Right kidney (tissue), 1 donor: ENCODE results near the gene PPP1R7.

ENCODE experiments used
- DNase-seq: peaks from one replicate; pipeline ENCODE4 v3.0.0-alpha.2; 2016

Gene PPP1R7

GRCh38 chr2:241159116-241159515, 8.8 kb downstream of the PPP1R7 start:
- no peak for DNase-seq

- no peak for DNase-seq
Observed at GRCh38 chr2:241160318-241160717, 10.1 kb downstream of the PPP1R7 start.

DNA sequence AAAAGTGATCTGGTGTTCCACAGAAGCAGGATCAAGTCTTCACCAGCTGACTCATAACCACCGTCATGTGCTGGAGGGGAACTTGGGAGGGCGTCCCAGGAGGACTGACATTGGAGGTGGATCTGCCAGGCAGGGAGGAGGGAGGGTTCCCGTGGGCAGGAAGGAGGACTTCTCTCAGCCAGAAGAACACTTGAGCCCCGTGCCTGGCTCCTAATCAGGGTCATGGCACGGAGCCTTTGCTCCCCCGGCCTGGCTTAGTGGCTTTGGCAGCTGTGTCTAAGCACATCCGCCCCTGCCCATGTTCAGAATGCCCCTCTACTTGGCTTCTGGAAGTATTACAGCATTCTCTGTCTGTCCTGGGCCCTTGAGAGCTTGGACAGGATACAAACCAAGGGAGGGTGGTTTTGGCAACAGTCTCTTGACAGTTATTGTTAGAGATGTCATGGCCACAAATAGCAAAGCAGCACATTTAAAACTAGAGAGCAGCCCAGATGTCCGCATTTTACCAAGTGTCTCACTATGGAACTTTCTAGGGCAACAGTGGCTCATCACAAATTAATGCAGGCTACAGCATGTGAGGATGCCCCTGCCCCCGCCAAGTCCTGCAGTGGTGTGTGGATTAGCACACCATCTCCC, 11.5 kb downstream of the PPP1R7 start:
- DNase-seq: no peak

DNA sequence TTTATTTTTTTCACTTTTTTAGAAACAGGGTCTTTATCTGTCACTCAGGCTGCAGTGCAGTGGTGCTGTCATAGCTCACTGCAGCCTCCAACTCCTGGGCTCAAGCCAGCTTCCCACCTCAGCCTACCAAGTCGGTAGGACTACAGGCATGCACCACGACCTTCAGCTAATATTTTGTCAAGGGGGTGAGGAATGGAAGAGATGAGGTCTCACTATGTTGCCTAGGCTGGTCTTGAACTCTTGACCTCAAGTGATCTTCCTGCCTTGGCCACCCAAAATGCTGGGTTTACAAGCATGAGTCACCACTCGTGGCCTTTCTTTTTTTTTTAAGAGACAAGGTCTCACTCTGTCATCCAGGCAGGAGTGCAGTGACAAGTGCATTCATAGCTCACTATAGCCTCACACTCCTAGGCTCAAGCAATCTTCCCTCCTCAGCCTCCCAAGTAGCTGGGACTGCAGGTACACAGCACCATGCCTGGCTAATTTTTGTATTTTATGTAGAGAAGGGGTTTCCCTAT, 13.4 kb downstream of the PPP1R7 start:
- no peak for DNase-seq

DNA sequence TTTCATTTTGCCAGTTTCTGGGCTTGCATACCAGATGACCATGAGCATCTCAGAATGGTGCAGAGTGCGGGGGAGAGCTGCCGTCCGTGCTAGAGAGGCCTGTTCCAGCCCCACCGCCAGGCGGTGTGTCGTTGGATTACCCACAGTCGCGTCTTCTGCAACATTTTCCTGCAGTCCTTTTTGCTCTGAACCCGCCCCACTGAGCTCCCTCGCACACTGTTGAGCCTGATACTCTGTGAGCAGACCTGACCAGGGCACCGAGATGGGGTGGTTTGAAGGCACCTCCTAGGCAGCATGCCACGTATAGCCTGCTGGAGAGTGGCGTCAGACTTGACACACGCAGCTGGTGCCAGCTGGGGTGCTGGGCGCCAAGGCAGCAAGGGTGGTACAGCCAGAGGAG, 18.1 kb downstream of the PPP1R7 start:
- DNase-seq: no peak

DNA sequence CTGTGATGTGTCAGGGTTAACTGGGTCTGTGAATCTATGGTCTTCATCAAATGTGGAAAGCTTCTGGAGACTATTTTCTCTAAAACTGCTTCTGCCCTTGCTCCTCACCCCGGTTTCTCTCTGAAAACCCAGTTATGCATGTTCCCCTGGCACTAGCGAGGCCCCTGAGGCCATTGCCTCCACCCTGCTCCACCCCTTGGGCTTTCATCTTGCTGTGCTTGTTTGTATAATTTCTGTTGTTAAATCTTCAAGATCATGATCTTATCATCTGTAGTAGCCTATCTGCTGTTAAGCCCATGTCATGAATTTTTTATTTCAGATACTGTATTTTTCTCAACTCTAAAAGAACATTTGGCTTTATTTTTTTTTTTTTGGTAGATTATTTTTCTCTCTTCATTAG, 23.3 kb downstream of the PPP1R7 start:
- DNase-seq: no peak

DNA sequence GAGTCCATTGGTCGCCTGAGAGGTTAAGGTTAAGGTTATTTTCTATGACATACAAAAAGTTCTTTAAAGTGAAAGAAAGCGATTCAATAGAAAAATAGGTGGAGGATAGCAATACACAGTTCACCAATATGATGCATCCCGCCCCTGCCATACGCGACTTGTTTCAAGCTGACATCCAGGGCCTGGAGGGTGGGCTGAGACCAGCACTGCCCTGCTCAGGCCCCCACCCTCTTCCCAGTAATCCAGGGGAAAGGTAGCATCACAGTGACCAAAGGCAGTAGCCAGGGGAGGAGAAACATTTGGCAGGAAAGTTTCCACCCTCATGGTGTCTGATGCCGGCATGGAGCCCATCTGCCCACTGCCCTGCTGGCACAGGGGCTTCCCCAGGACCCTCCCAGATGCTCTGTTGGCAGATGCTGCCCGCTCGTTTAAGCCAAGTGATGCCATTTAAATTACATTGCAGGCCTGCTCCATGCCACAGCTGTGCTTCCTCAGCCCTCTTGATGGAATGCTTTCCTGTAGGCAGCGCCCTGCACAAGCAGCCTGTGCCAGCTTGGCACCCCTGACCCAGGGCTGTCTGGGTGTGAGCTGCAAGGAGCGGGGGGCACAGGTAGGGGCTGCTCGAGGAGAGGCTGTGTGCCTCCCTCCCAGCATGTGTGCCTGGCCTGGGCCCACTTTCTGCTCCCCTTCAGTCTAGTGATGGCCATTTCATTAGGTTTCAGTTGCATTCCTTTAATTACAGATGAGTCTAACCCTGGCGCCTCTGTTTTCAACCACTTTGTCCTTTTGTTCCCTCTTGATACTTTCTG, 27.5 kb downstream of the PPP1R7 start:
- DNase-seq: no peak

GRCh38 chr2:241178961-241179360, 28.7 kb downstream of the PPP1R7 start:
- no peak for DNase-seq

DNA sequence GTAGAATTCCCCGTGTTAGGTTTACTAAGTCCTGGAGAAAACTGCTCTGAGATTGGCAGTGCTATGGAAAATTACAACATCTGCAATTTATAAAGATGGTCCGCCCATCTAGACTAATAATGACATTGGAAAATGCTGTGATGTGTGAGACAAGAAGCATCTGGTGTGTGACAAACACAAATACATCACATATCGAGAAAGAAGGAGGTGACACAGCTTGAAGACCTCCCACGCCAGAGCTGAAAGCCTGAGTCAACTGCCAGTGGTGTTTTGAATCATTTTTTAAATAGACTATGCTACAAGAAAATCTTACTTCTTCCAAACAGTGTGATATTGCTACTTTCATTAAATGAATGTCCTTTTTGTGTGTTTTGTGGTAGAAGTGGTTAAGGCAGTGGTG, 29.6 kb downstream of the PPP1R7 start:
- no peak for DNase-seq

GRCh38 chr2:241180495-241180894, 30.2 kb downstream of the PPP1R7 start:
- no peak for DNase-seq

DNA sequence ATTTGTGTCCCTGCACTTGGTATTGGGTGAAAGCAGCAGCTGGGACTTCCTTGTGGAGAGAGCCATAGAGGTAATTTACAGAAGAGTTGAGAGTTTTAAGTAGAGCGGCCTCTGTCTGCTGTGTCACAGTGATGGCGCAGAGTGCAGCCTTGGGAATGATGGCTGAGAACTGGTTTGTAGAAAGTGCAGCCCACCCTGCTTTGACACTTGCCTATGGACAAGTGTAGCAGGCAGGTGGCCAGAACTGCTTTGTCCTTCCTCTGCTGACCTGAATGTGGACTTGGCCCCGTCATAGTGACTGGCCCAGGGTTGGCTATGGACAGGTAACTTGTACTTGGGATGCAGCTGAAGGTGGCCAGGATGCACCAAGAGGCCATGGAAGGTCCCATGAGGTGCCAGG, 31.9 kb downstream of the PPP1R7 start:
- no peak for DNase-seq

GRCh38 chr2:241182531-241183133, 32.4 kb downstream of the PPP1R7 start:
- DNase-seq: no peak

GRCh38 chr2:241183221-241183620, 33.0 kb downstream of the PPP1R7 start:
- no peak for DNase-seq

- no peak for DNase-seq
Observed at GRCh38 chr2:241184901-241185300, 34.6 kb downstream of the PPP1R7 start.

DNA sequence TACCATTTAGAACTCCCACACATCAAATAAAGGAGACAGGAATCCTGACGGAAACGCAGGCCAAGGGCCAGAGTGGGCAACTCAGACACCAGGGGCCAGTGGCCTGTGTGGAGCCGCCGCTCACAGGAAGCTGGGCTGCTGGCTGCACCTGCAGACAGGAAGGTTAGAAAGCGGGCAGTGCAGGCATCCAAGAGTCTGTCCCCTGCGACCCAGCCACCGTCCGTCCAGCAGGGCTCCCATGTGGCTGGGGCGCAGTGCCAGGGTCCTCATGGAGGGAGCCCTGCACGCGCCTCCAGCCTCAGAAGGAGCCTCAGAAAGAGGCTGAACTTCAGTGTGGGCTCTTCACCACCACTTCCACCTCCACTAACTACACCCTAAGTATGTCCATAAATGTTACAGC, 35.7 kb downstream of the PPP1R7 start:
- no peak for DNase-seq

GRCh38 chr2:241187101-241187917, 37.0 kb downstream of the PPP1R7 start:
- no peak for DNase-seq

DNA sequence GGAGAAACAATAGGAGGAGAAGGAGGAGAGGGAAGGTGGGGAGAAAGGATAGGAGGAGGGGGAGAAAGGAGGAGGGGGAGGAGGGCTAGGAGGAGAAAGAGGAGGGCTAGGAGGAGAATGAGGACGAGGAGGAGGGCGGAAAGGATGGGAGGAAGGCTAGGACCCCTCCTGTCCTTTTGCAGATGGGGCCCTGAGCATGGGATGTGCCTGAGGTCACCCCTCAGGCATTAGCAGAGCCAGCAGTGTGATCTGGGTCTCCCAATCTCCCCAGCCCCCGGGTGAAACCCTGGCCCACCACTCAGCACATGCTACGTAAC, 37.6 kb downstream of the PPP1R7 start:
- DNase-seq: no peak

DNA sequence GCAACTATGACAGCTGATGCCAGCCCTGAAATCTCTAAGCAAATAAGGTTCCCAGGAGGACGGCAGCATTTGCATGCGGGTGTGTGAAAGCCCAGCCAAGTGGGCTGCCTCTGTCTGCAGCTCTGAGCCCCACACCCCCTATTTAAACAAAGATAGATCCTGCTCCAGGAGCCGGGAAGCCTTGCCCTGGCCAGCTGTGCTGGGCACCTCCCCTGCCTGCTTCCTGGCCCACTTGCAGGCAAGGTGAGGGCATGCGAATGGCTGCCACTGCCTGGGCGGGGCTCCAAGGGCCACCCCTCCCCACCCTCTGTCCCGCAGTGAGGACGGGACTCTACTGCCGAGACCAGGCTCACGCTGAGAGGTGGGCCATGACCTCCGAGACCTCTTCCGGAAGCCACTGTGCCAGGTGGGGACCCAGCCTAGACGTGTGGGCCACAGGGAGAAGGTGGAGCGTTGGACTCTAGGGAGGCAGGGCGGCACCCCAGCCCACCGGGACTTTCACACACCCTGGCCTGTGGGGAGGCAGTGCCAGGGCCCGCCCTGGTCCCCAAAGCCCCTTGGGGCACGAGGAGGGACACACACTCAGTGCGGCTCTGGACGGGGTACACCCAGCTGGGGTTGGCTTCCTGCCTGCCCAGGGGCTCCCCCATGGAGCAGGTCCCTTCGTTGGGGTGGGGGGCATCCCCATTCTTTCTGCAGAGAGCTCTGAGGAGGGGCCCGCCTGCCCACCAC, 38.3 kb downstream of the PPP1R7 start, which contains the start of gene ANO7:
ANO7 (plus strand) TSS at position 317 of the 732 bp plus-strand sequence. CDS start 1,387 bp downstream, outside the sequence.
- no peak for DNase-seq

GRCh38 chr2:241189093-241189855, 39.0 kb downstream of the PPP1R7 start:
- no peak for DNase-seq

- DNase-seq: no peak
Observed at GRCh38 chr2:241189856-241190201, 39.6 kb downstream of the PPP1R7 start.

GRCh38 chr2:241190291-241190981, 40.2 kb downstream of the PPP1R7 start:
- no peak for DNase-seq
